K562 (cell line): Measurements from ENCODE around the gene TICRR. TPM values are rescaled to one million over a fixed set of nuclear protein-coding genes. Genes with fewer than 3 reads are reported as not detected.

Experiments used
- ATAC-seq: fragments of 200-7000 bp; cut with Tn5 transposase; 3 replicates; pipeline ENCODE4 v1.9.1; 2020; ENCODE audit warnings: moderate library complexity
- BruUV-seq: library from RNA; stranded (reverse); fragments of 400-500 nt; replicated peaks from 2 replicates; lab custom pipeline; 2021; lab: Mats Ljungman, UMichigan
- CTCF ChIA-PET: fragments of 300-600 bp; formaldehyde crosslinking; extraction: SDS; loops from one replicate; lab custom pipeline; 2021; ENCODE audit warnings: low intra/inter-chr PET ratio; lab: Yijun Ruan, JAX
- POLR2A ChIA-PET: fragments of 300-600, 350-650 bp; sonication (Branson Sonifier 250); formaldehyde crosslinking; extraction: SDS; loops from one replicate; lab custom pipeline; 2021; ENCODE audit warnings: antibody characterized with exemption, inconsistent platforms; lab: Yijun Ruan, JAX
- DNase-seq, 4 experiments: peaks; one replicate each; pipeline versions ENCODE4 v3.0.0 to v3.0.0-alpha.2; 2011 to 2018; ENCODE audit warnings: low spot score in 3 of 4, mixed read lengths in 3 of 4; ENCODE audit errors: extremely low read depth in 1 of 4
- FAIRE-seq: peaks from 2 replicates; lab custom pipeline; 2011; peaks lifted over from hg19 to GRCh38; lab: Jason Lieb, UNC
- H2AFZ ChIP-seq: 2 replicates; pipeline ENCODE4 v1.6.0; 2011; ENCODE audit warnings: low read depth, low read length, control low read depth, inconsistent platforms
- H3K27ac ChIP-seq: fragments of 200-600 bp; 3 replicates; pipeline ENCODE4 v1.8.0; 2011; ENCODE audit warnings: low read depth, mild to moderate bottlenecking, control low read depth, inconsistent platforms, low read length, moderate library complexity, mixed read lengths; ENCODE audit errors: extremely low read depth
- H3K27me3 ChIP-seq, 2 experiments: fragments of 300-600 bp in 1 of 2; 2 replicates in 1 of 2; 3 replicates in 1 of 2; pipeline versions ENCODE4 v1.6.0 to v1.8.0; 2011; ENCODE audit warnings: inconsistent platforms in 2 of 2, low read length in 2 of 2, mild to moderate bottlenecking in 1 of 2, mixed read lengths in 1 of 2, moderate library complexity in 1 of 2; ENCODE audit not compliant: control insufficient read depth in 2 of 2, insufficient read depth in 2 of 2
- H3K36me3 ChIP-seq: fragments of 300-600 bp; 3 replicates; pipeline ENCODE4 v1.8.0; 2011; ENCODE audit warnings: mild to moderate bottlenecking, low read length, inconsistent platforms; ENCODE audit not compliant: control insufficient read depth, insufficient read depth
- H3K4me1 ChIP-seq, 2 experiments: fragments of 200-600 bp in 1 of 2; replicated peaks in 1 of 2; 2 replicates in 1 of 2; 3 replicates in 1 of 2; pipeline versions ENCODE4 v1.5.1 to v1.8.0; 2011; ENCODE audit warnings: inconsistent platforms in 2 of 2, low read length in 2 of 2, mild to moderate bottlenecking in 1 of 2, mixed read lengths in 1 of 2, moderate library complexity in 1 of 2; ENCODE audit not compliant: control insufficient read depth in 2 of 2, insufficient read depth in 2 of 2
- H3K4me2 ChIP-seq: 2 replicates; pipeline ENCODE4 v1.6.1; 2011; ENCODE audit warnings: low read length, control low read depth, inconsistent platforms, mixed read lengths; ENCODE audit not compliant: insufficient read depth
- H3K4me3 ChIP-seq: fragments of 200-600 bp; sonication (generic), shearing (Covaris generic); 2 replicates; pipeline ENCODE4 v1.5.1; 2016; ENCODE audit warnings: control low read depth, inconsistent platforms
- H3K79me2 ChIP-seq: fragments of 200-600 bp; 3 replicates; pipeline ENCODE4 v1.8.0; 2011; ENCODE audit warnings: low read length, inconsistent platforms; ENCODE audit not compliant: control insufficient read depth, insufficient read depth
- H3K9ac ChIP-seq, 2 experiments: 2 replicates each; pipeline versions ENCODE4 v1.6.0 to v1.6.1; 2011; ENCODE audit warnings: low read depth in 2 of 2, low read length in 2 of 2, control low read depth in 1 of 2, inconsistent platforms in 1 of 2, mild to moderate bottlenecking in 1 of 2, mixed read lengths in 1 of 2; ENCODE audit not compliant: insufficient read depth in 1 of 2
- H3K9me1 ChIP-seq: one replicate; pipeline ENCODE4 v1.6.0; 2011; ENCODE audit warnings: inconsistent platforms, mild to moderate bottlenecking, low read length, moderate library complexity; ENCODE audit not compliant: control insufficient read depth, insufficient read depth
- H3K9me3 ChIP-seq: replicated peaks from 2 replicates; pipeline ENCODE4 v1.5.1; 2011; ENCODE audit warnings: low read depth, low read length, inconsistent platforms; ENCODE audit not compliant: control insufficient read depth, insufficient read depth
- H4K20me1 ChIP-seq: replicated peaks from 2 replicates; pipeline ENCODE4 v1.6.1; 2011; ENCODE audit warnings: low read length, inconsistent platforms, mixed read lengths; ENCODE audit not compliant: control insufficient read depth, insufficient read depth
- STAT5A ChIP-seq: IDR thresholded peaks from 2 replicates; pipeline ENCODE4 v1.6.1; 2012; ENCODE audit warnings: low read length, inconsistent platforms, borderline replicate concordance
- TARDBP ChIP-seq: fragments of 450-650 bp; IDR thresholded peaks from 2 replicates; pipeline ENCODE4 v1.6.1; 2016
- THRB ChIP-seq: fragments of 450-650 bp; formaldehyde crosslinking; conservative IDR thresholded peaks from 2 replicates; pipeline ENCODE4 v1.4.0; 2022; ENCODE audit warnings: mild to moderate bottlenecking, missing genetic modification characterization
- ZNF165 ChIP-seq: fragments of 250-450 bp; sonication (Bioruptor Pico); IDR thresholded peaks from 2 replicates; pipeline ENCODE4 v1.4.0; 2020; ENCODE audit warnings: borderline replicate concordance
- ZNF431 ChIP-seq: sonication (generic); formaldehyde crosslinking; IDR thresholded peaks from 2 replicates; pipeline ENCODE4 v1.8.0; 2022; ENCODE audit warnings: mild to moderate bottlenecking, missing genetic modification reagents
- ZNF766 ChIP-seq: fragments of 200-800 bp; sonication (Bioruptor generic); conservative IDR thresholded peaks from 2 replicates; pipeline ENCODE4 v1.6.1; 2016; ENCODE audit warnings: missing genetic modification characterization, missing compliant biosample characterization
- WGBS: fragments of 100-300 bp; shearing (Covaris generic); methylation state at CpG from one replicate; pipeline ENCODE4 v1.1.6; 2016; ENCODE audit warnings: low coverage, mixed read lengths; ENCODE audit not compliant: insufficient coverage; ENCODE audit errors: missing lambda C conversion rate; 5-methylcytosine and 5-hydroxymethylcytosine counted together
- in situ Hi-C: fragments of 300-500 bp; cut with MboI; formaldehyde crosslinking; loops from 4 replicates; pipeline ENCODE4 v1.15.0; 2018; ENCODE audit warnings: inconsistent platforms, mixed read lengths
- intact Hi-C: fragments of 100-400 bp; cut with micrococcal nuclease; formaldehyde crosslinking; loops from 2 replicates; pipeline ENCODE4 v1.14.2; 2022
- polyA plus RNA-seq, 8 experiments: library from polyadenylated mRNA; depleted of rRNA in 4 of 8; stranded (reverse) in 5 of 8; unstranded in 3 of 8; fragments of >200 nt; fragmentation: Nextera tagmentation in 2 of 8; fragmentation: Illumina TruSeq in 1 of 8; extraction: Ambion mirVana in 2 of 8; extraction: Trizol in 1 of 8; gene quantifications; 2 replicates each; pipeline versions ENCODE4 v1.2.1 to v1.2.3, GENCODE V29; 2011 to 2014; ENCODE audit warnings: inconsistent platforms in 1 of 8, missing spikeins in 1 of 8
- total RNA-seq, 7 experiments: library from RNA; depleted of rRNA in 6 of 7; stranded (reverse); fragments of >200 nt in 6 of 7; fragmentation: Illumina TruSeq in 2 of 7; extraction: Trizol in 2 of 7; gene quantifications; 2 replicates each; pipeline versions ENCODE4 v1.2.1 to v1.2.3, GENCODE V29; 2011 to 2021; ENCODE audit warnings: low replicate concordance in 1 of 7
- TF ChIP-seq, protein P1 (sequence below): IDR thresholded peaks from 2 replicates; pipeline ENCODE4 v1.6.1; 2016; ENCODE audit warnings: missing genetic modification characterization, missing compliant biosample characterization

Gene TICRR
- total and polyA plus RNA-seq, 9 of the 15 experiments (the other 6 are each of a cell fraction or from before 2014, with no cell fraction given), result 0.84 to 22.9 (median 13.7) TPM

DNA sequence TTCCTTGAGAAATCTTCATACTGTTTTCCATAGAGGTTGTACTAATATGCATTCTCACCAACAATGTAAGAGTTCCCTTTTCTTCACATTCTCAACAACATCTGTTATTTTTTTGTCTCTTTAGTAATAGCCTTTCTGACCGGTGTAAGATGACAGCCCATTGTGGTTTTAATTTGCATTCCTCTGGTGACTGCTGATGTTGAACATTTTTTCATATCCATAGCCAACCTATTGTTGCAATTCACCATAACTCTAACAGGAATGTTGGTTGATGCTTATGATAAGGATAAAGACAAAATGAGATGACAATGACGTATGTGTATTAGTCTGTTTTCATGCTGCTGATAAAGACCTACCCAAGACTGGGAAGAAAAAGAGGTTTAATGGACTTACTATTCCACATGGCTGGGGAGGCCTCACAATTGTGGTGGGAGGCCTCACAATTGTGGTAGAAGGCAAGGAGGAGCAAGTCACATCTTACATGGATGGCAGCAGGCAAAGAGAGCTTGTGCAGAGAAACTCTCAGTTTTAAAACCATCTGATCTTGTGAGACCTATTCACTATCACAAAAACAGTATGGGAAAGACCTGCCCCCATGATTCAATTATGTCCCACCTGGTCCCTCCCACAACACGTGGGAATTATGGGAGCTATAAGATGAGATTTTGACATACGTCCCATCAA, 41.3 kb upstream of the TICRR start:
- in situ Hi-C loops (no loop called here), intact Hi-C loops (no loop called here)
- ATAC-seq (no peak), FAIRE-seq (no peak), DNase-seq (no peak)
- H3K27me3 ChIP-seq, result peaks cover 14 to 28% of the 10 kb centered on the region in 2 experiments; a peak in 4 of 5 replicates
- H3K9ac ChIP-seq, result no peak overlapping the region
- no peak overlapping the region for H3K4me3 ChIP-seq
- no peaks in the 10 kb centered on the region for H4K20me1 ChIP-seq
- H3K27ac ChIP-seq, result no peak overlapping the region
- no peaks in the 10 kb centered on the region; a peak in 1 of 5 replicates for H3K4me1 ChIP-seq
- TF ChIP-seq ZNF766 (CRISPR knock-in tag) (no peak), ZNF431 (peak; percentile 94), STAT5A (no peak), TARDBP (no peak)
- no peak overlapping the region for H3K4me2 ChIP-seq
- CTCF ChIA-PET, result no interaction called here
- H3K9me1 ChIP-seq, result no peaks in the 10 kb centered on the region
- BruUV-seq, result no TSS peak
- no peaks in the 10 kb centered on the region for H3K79me2 ChIP-seq
- H2AFZ ChIP-seq, result no peak overlapping the region
- peaks cover 2% of the 10 kb centered on the region; the same call in 1 of the 2 replicates for H3K9me3 ChIP-seq
- WGBS, result 2% methylated on average over 4 of the region's 4 CpGs
- POLR2A ChIA-PET, result no interaction called here
- H3K36me3 ChIP-seq, result no peaks in the 10 kb centered on the region

DNA sequence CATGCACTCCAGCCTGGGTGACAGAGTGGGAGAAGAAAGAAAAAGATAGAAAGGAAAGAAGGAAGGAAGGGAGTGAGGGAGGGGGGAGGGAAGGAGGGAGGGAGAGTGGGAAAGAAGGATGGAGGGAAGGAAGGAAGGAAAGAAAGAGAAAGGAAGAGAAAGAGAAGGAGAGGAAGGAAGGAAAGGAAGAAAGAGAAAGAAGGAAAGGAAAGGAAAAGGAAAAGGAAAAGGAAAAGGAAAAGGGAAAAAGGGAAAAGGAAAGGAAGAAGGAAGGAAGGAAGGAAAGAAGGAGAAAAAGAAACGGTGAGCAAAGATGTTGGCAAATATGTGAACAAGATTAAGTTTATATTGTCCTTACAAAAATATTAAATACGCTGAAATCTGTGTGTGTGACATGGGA, 36.2 kb upstream of the TICRR start:
- in situ Hi-C loops (no loop called here), intact Hi-C loops (no loop called here)
- FAIRE-seq (no peak), ATAC-seq (no peak), DNase-seq (no peak)
- Histone ChIP-seq H3K36me3 (no peaks in the 10 kb centered on the region), H3K27me3 (peaks cover 8 to 12% of the 10 kb centered on the region in 2 experiments; a peak in 4 of 5 replicates), H3K9me1 (no peaks in the 10 kb centered on the region), H3K79me2 (no peaks in the 10 kb centered on the region), H4K20me1 (no peaks in the 10 kb centered on the region), H3K9ac (no peak overlapping the region), H3K9me3 (peaks cover 4% of the 10 kb centered on the region; the same call in 1 of the 2 replicates), H3K4me2 (no peak overlapping the region), H3K27ac (no peak overlapping the region), H3K4me3 (no peak overlapping the region), H3K4me1 (no peaks in the 10 kb centered on the region), H2AFZ (no peak overlapping the region)
- BruUV-seq, result no TSS peak
- ChIA-PET CTCF (no interaction called here), POLR2A (interaction anchor here (0.5 to 1.1 kb wide), 2 partner anchors 9 to 13 kb away, joined by 3 read pairs; no protein-coding TSS in a partner anchor)
- TF ChIP-seq ZNF165 (CRISPR knock-in tag), result no peak
- TF ChIP-seq THRB (CRISPR knock-in tag), result 0 out of 2 replicates have a peak, but pooled peaks have one; percentile 30
- TF ChIP-seq, protein P1, sequence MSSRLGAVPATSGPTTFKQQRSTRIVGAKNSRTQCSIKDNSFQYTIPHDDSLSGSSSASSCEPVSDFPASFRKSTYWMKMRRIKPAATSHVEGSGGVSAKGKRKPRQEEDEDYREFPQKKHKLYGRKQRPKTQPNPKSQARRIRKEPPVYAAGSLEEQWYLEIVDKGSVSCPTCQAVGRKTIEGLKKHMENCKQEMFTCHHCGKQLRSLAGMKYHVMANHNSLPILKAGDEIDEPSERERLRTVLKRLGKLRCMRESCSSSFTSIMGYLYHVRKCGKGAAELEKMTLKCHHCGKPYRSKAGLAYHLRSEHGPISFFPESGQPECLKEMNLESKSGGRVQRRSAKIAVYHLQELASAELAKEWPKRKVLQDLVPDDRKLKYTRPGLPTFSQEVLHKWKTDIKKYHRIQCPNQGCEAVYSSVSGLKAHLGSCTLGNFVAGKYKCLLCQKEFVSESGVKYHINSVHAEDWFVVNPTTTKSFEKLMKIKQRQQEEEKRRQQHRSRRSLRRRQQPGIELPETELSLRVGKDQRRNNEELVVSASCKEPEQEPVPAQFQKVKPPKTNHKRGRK (tag), result peak; percentile 79
- WGBS, result 5% methylated on average over 2 of the region's 2 CpGs
